ENCODE data around the gene CD9. TPM values are rescaled to one million over a fixed set of nuclear protein-coding genes. Genes with fewer than 3 reads are reported as not detected.

The CD9 gene
- total RNA-seq, 1 donor from 2014 or later: 1,153 TPM

DNA sequence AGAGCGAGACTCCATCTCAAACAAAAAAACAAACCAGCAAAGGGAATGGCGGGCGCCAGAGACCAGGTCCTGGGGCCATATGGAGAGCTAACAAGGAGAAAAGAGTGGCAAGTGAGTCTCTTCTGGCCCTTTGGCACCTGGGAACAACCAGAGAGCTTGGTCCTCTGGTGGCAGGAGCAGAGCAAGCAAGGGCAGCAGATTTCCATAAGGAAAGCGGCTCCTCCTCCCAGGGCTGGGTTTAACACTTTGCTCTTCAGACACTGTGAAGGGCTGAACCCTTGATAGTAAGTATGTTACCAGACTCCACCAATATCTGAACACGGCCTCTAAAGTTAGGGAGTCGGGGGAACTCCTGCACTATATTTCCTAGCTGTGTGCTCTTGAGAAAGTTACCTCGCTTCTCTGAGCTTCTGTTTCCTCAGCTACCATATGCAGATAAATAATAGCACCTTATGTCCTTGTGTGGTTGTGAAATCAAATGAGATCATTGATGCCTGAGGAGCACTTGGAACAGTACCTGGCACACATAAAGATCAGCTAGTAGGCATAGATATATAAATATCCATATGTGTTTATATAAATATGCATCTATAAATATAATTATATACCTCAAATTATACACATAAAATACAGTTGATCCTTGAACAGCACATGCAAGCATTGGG is 76.9 kb downstream of the CD9 start:
- peak; percentile 67 for DNase-seq

DNA sequence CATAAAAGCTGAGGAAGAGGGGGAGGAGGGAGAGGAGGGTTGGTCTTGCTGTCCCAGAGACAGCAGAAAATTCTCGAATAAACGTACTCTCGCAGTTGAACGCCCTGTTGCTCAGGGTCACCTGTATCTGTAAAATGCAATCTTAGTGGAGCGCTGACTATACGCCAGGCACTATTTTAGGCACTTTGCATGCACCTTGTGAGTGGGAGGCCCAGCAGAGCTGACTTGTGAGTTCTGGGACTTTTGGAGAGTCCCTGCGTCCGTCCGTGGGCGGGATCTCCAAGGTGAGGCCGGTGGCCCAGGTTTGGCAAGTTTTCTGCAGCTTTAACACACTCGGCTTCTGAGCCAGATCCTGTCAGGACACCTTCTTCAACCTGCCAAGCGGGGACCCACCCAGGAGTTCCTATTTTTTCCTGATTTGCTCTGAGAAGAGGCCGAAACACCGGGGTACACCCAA is 77.8 kb downstream of the CD9 start:
- DNase-seq: no peak

DNA sequence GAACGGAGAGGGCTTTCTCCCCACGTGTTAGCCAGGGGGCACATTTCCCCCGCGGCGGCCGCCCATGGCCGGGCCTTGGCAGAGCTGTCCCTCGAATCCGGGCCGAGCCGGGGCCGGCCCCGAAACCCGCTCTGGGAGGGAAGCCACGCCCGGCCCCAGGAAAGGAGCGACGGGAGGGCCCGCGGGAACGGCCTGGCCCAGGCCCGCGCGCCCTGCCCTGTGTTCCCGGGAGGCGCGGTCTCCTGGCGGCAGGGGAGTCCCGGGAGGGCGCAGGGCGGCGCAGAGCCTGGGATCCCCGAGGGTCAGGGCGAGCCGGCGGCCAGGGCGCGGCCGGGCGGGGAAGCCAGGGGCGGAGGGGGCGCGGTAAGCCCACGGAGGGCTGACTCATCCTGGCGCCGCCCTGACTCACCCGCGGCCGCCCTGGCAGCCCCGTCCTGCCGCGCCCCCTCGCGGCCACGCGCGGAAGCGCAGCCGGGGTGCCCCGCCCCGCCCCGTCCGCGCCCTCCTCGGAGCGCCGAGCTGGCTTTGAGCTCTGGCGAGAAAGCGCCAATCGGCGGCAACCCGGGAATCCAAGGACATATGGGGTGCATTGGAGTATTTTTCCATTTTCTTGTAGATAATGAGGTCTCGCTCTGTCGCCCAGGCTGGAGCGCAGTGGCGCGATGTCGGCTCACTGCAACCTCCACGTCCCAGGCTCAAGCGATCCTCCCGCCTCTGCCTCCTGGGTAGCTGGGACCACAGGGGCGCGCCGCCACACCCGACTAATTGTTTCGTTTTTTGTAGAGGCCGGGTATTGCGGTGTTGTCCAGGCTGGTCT is 78.4 kb downstream of the CD9 start:
- DNase-seq: peak; percentile 89

DNA sequence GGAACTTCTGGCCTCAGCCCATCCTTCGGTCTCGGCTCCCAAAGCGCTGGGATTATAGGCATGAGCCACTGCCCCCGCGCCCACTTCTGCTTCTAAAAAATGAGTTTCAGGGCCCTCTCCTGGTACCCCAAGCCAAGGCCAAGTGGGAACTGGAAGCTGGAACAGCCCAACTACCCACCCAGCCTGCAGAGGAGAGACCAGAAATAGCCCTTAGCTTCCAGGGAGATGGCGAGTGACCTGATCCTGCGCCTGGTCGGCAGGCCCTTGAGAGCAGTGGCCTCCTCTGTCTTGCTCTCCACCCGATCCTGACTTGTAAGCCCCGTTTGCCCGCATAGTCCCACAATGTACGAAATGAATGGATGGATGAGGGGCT is 79.0 kb downstream of the CD9 start:
- DNase-seq: no peak

DNA sequence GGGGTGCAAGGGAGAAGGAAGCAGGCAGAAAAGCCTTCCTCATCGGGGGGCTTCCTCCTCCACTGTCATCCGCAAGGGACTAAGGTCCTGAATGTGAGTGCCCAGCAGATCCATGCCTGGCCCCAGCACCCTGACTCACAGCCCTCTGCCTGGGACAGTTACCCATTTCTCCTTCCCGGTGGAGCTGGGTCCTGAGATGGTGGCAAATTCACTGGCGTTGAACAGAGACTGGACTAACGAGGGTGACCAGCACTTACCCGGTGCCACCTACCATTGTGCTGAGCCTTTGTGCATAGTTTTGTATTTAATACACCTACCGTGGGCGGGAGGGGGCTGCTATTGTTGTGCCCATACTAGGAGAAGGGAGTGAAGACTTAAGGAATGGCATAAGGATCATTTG is 79.4 kb downstream of the CD9 start:
- DNase-seq: no peak

- DNase-seq: peak; percentile 77
Measured at GRCh38 chr12:6280053-6280469, 79.9 kb downstream of the CD9 start.

GRCh38 chr12:6280672-6281071 is 80.5 kb downstream of the CD9 start:
- no peak for DNase-seq

- no peak for DNase-seq
Measured at GRCh38 chr12:6281081-6281809, 81.0 kb downstream of the CD9 start.

DNA sequence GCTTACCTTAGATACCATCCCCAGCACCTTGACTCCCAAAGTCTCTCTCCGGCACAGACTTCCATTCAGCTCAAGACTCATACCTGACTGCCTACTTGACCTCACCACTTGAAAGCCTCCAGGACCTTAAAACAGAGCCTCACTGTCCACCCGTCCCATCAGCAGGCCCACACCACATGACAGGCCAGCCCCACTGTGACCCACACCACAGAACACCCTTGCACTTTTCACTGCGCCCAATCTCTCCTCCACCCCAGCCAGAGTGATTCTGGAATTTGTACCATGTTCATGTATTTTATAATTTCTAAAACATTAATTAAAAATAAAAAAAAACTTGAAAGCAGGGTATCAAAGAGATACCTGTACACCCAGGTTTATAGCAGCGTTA is 82.2 kb downstream of the CD9 start:
- DNase-seq: no peak

GRCh38 chr12:6284273-6284672 is 84.1 kb downstream of the CD9 start:
- DNase-seq: no peak

DNA sequence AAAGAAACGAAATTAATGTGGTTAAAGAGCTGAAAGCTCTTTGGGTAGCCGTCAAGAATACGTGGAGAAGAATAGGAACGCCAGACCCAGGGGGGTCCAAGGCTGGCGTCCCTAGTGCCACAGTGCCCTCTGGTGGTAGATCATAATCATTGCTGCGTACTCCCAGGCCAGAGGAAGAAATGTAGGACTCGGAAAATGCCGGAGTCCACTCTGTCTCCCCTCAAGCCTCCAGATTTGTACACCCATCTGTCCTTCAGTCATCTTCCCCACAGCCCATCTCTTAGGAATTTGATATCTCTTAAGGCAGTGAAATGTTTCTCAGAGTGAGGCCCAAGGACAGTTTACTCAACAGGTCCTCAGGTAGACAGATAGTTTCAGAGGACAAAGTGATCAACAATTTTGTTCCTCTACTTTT is 84.9 kb downstream of the CD9 start:
- peak; percentile 88 for DNase-seq

- no peak for DNase-seq
Measured at GRCh38 chr12:6285532-6286306, 85.5 kb downstream of the CD9 start.

Other genes starting within 250 kb of the CD9 start
- gene VWF, start 75.7 kb upstream of the CD9 start, total RNA-seq: 3,052 and 3,683 TPM in 2 replicates
- 0.09 TPM in 1 of 2 replicates, not detected in the other for gene PLEKHG6, start 110.3 kb downstream of the CD9 start, total RNA-seq
- gene TNFRSF1A, start 141.7 kb downstream of the CD9 start, total RNA-seq: 58.9 and 67.6 TPM in 2 replicates
- 1.5 and 7.1 TPM in 2 replicates for gene SCNN1A, start 175.2 kb downstream of the CD9 start, total RNA-seq
- 46.4 and 74.0 TPM in 2 replicates for gene LTBR, start 183.8 kb downstream of the CD9 start, total RNA-seq
- gene CD27, start 244.6 kb downstream of the CD9 start, total RNA-seq: not detected in 2 replicates